ENCODE measurements around the gene KCNC3. TPM values are rescaled to one million over a fixed set of nuclear protein-coding genes. Genes with fewer than 3 reads are reported as not detected.

The KCNC3 gene
- total and polyA plus RNA-seq, 2 of the 13 experiments (the other 11 are each of a cell fraction or from before 2014, with no cell fraction given): 0.29 to 1.7 TPM

- TF ChIP-seq SATB2 (CRISPR knock-in tag; IDR thresholded peaks at IDR 0.05): peak; percentile 90; the same call in 1 of the 2 replicates
- TF ChIP-seq ZNF768 (CRISPR knock-in tag; IDR thresholded peaks at IDR 0.05): peak; percentile 69
- TF ChIP-seq E2F1 (CRISPR knock-in tag; IDR thresholded peaks at IDR 0.05): no peak
- peak; percentile 77; the same call in 1 of the 2 replicates for TF ChIP-seq ZBTB42 (CRISPR knock-in tag; IDR thresholded peaks at IDR 0.05)
- TF ChIP-seq ZMAT5 (CRISPR knock-in tag; IDR thresholded peaks at IDR 0.05; ENCODE audit: borderline replicate concordance, low read depth): no peak
- TF ChIP-seq PTBP1 (IDR thresholded peaks at IDR 0.05; ENCODE audit: low read depth, low read length, poor library complexity, severe bottlenecking): no peak
- no peak for TF ChIP-seq SMAD9 (CRISPR knock-in tag; IDR thresholded peaks at IDR 0.05)
- no peak for TF ChIP-seq ZFP62 (CRISPR knock-in tag; IDR thresholded peaks at IDR 0.05)
- TF ChIP-seq ZNF383 (CRISPR knock-in tag; IDR thresholded peaks at IDR 0.05; ENCODE audit: borderline replicate concordance): no peak
- no peak for TF ChIP-seq ZNF20 (CRISPR knock-in tag; IDR thresholded peaks at IDR 0.05)
- peak; percentile 74; the same call in 1 of the 2 replicates for TF ChIP-seq KLF11 (CRISPR knock-in tag; IDR thresholded peaks at IDR 0.05)
- no peak for TF ChIP-seq KDM5A (IDR thresholded peaks at IDR 0.05; ENCODE audit: borderline replicate concordance, low read length)
- TF ChIP-seq SNAI1 (CRISPR knock-in tag; IDR thresholded peaks at IDR 0.05; ENCODE audit: borderline replicate concordance): no peak
- TF ChIP-seq ADNP (CRISPR knock-in tag; IDR thresholded peaks at IDR 0.05): no peak
- no peak for TF ChIP-seq RNF2 (conservative IDR thresholded peaks at IDR 0.05; ENCODE audit: low read depth)
- no peak for TF ChIP-seq GTF2F1 (IDR thresholded peaks at IDR 0.05; ENCODE audit: low read length)
- no peak for TF ChIP-seq ZNF432 (CRISPR knock-in tag; IDR thresholded peaks at IDR 0.05; ENCODE audit: borderline replicate concordance)
- peak; percentile 89 for TF ChIP-seq ZNF776 (CRISPR knock-in tag; IDR thresholded peaks at IDR 0.05)
- no peak for TF ChIP-seq TFAP4 (IDR thresholded peaks at IDR 0.05; ENCODE audit: borderline replicate concordance, low read depth)
- no peak for TF ChIP-seq RARG (CRISPR knock-in tag; IDR thresholded peaks at IDR 0.05; ENCODE audit: low read depth)
- no peak for TF ChIP-seq ZNF414 (CRISPR knock-in tag; IDR thresholded peaks at IDR 0.05)
- TF ChIP-seq ZKSCAN5 (CRISPR knock-in tag; IDR thresholded peaks at IDR 0.05): no peak
- peak; percentile 96 to 97 for TF ChIP-seq REST (IDR thresholded peaks at IDR 0.05; ENCODE audit: borderline replicate concordance in 1 of 2, low read depth in 1 of 2, low read length in 2 of 2)
Observed at GRCh38 chr19:50325310-50326100, 3.7 kb downstream of the KCNC3 start (continued).

All from HepG2 (cell line).